AG20443 (cell line): ENCODE measurements around the gene CCR3.

Experiments
- DNase-seq: peaks from one replicate; pipeline ENCODE4 v3.0.0; 2012; ENCODE audit warnings: low spot score, mixed read lengths

Gene CCR3

GRCh38 chr3:46221391-46221790 is 20.9 kb upstream of the CCR3 start:
- peak; percentile 1 for DNase-seq

GRCh38 chr3:46221938-46222337 is 20.3 kb upstream of the CCR3 start:
- DNase-seq = no peak

- no peak for DNase-seq
These were observed 19.7 kb upstream of the CCR3 start for GRCh38 chr3:46222435-46223161.

GRCh38 chr3:46228260-46229242 is 13.7 kb upstream of the CCR3 start:
- DNase-seq = peak; percentile 56

- no peak for DNase-seq
These were observed 10.9 kb upstream of the CCR3 start for GRCh38 chr3:46231323-46231722.

GRCh38 chr3:46233194-46233593 is 9.1 kb upstream of the CCR3 start:
- DNase-seq = no peak

GRCh38 chr3:46235425-46235824 is 6.8 kb upstream of the CCR3 start:
- no peak for DNase-seq

GRCh38 chr3:46236294-46237054 is 5.8 kb upstream of the CCR3 start:
- no peak for DNase-seq

- DNase-seq = no peak
These were observed 3.9 kb upstream of the CCR3 start for GRCh38 chr3:46238386-46238785.

- no peak for DNase-seq
These were observed 2.8 kb upstream of the CCR3 start for GRCh38 chr3:46239301-46239938.

- DNase-seq = no peak
These were observed 2.3 kb upstream of the CCR3 start for GRCh38 chr3:46239952-46240351.

GRCh38 chr3:46243560-46243959 is 1.3 kb downstream of the CCR3 start:
- no peak for DNase-seq

GRCh38 chr3:46245146-46245545 is 2.9 kb downstream of the CCR3 start:
- no peak for DNase-seq

GRCh38 chr3:46252980-46253379 is 10.7 kb downstream of the CCR3 start:
- DNase-seq = no peak

- no peak for DNase-seq
These were observed 16.3 kb downstream of the CCR3 start for GRCh38 chr3:46258525-46258924.

GRCh38 chr3:46261926-46262594 is 19.8 kb downstream of the CCR3 start:
- no peak for DNase-seq

GRCh38 chr3:46264002-46264401 is 21.7 kb downstream of the CCR3 start:
- no peak for DNase-seq

- peak; percentile 14 for DNase-seq
These were observed 24.3 kb downstream of the CCR3 start for GRCh38 chr3:46266598-46266997.

- DNase-seq = no peak
These were observed 27.3 kb downstream of the CCR3 start for GRCh38 chr3:46269556-46269955.

- no peak for DNase-seq
These were observed 28.2 kb downstream of the CCR3 start for GRCh38 chr3:46270474-46270873.

GRCh38 chr3:46271209-46271745 is 29.0 kb downstream of the CCR3 start:
- no peak for DNase-seq
